ENCODE measurements around the gene TLCD3B.

The TLCD3B gene, protein sequence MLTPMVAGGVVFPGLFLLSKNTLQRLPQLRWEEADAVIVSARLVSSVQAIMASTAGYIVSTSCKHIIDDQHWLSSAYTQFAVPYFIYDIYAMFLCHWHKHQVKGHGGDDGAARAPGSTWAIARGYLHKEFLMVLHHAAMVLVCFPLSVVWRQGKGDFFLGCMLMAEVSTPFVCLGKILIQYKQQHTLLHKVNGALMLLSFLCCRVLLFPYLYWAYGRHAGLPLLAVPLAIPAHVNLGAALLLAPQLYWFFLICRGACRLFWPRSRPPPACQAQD

DNA sequence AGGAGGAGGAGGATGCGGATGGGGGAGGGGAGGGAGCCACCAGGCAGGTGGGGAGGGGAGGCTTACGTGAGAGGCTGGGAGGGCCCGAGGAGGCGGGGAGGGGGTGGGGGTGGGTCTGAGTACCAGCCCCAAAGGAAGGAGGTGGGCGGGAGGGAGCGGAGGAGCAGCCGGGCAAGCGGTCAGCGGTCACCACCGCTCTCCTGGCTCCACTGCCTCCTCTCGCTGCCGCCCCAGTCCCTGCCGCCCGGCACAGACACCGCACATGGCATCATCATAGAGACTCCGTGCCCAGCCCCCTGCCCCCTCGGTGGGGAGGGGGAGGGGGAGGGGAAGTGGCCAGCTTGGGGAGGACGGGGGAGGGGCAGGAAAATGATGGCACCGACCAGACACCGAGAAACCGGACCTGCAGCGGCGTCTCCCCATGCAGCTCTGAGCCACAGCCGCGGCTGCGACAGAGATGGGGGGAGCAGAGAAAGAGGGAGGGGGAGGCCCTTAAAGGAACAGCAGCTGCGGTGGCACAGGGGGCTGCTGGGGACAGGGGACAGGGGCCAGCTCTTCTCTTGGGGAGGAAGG, at the start of gene TLCD3B:
TLCD3B (minus strand) TSS at position 431 of the 573 bp plus-strand sequence. CDS start 744 bp downstream, outside the sequence.
- DNase-seq, result no peak

DNA sequence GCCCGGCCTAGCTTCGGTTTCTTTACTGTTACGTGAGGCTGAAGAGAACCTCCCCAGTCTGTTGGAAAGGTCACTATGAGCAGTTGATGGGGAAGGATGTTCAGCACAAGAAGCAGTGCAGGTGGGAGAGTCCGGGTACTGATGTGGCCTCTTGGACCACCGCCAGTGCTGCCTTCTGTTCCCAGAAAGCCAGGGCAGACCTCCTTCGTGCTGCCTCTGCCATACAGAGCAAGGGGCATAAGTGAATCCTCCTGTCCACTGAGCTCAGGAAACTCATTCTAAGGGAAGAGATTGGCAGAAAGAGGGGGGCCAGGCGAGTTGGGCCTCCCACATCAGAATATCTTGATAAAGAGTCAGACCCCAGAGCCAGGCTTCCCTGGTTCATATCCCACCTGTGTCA, 48.4 kb upstream of the TLCD3B start:
- no peak for DNase-seq

DNA sequence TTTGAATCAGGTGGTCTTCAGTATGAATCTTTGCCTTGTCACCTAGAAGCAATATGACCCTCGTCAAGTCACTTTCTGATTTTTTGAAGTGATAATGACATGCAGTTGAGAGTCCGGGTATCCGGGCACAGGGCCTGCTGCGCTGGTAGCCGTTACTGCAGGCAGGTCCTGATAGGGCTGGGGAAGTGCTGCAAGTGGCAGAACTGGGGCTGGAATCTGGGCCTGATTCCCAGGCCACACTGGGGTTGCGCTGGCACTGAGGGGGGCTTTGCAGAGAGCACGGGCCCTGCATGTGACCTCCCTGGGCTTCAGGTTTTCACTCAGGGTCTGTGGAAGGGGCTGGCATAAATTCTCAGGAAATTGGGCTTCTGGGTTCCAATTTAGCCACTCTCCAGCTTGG, 47.7 kb upstream of the TLCD3B start:
- DNase-seq, result no peak

DNA sequence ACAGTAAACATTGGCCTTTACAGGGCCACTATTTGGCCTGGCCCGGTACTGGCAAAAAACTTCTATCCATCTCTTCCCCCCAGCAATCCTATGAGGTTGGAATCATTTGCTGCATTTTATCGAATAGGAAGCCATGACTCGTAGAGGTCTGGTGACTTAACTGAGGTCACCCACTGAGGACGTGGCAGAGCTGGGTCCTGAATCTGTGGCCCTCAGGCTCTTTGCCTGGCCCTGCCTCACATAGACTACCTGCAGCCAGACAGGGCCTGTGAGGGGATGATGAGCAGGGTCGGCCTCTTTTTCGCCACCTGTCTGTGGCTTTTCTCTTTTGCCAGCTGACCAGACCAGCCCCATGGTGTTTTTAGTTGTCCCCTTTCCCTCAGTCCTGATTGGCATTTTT, 46.6 kb upstream of the TLCD3B start:
- DNase-seq, result no peak

DNA sequence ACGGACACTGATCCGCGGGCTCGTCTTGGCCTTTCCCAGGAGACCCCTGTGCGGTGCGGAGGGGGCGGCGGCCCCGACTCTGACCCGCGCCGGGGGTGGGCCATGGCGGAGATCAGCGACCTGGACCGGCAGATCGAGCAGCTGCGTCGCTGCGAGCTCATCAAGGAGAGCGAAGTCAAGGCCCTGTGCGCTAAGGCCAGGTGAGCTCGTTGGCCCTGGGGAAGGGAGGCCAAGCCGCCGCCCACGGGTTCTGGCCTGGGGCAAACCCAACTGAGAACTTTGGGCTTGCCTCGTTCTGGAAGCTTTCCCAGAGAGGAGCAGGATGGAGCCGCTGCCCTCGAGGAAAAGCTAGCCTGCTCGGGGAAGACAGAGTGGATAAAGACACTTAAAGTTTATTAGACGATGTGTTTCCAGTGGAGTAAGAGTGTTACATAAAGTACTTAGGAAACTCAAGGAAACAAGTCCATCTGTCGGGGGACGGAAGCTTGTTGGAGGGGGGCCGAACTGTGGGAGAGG, 45.3 kb upstream of the TLCD3B start:
- DNase-seq, result no peak

DNA sequence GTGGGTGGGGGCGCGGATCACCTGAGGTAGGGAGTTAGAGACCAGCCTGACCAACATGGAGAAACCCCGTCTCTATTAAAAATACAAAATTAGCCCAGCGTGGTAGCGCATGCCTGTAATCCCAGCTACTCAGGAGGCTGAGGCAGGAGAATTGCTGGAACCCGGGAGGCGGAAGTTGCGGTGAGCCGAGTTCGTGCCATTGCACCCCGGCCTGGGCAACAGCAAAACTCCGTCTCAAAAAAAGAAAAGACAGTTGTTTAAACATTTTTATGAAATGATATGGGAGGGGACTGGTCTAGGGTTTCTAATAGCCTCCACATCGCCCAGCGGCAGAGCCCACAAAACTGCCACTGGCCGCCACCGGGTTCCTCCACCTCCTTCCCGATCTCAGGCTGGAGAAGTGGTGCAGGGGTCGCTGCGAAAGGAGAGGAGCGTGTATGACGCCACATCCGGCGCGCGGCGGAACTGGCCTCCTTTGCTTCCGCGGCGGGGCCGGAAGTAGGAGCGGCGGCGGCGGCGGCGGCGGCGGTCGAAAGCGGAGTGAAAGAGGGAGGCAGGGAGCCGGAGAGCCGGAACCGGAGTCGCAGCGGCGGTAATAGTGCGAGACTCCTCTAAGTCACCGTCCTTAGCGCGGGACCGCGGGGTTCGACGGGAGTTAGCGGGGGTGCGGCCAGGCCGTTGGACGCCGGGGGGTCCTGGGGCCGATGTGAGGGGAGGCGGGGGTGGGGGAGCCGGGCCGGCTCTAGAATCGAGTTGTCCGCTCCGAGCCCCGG, 44.6 kb upstream of the TLCD3B start, which contains the start of gene PPP4C:
PPP4C (plus strand) TSS at position 492 of the 773 bp plus-strand sequence. CDS start 384 bp downstream, outside the sequence.
- peak; percentile 85 to 90 for DNase-seq

DNA sequence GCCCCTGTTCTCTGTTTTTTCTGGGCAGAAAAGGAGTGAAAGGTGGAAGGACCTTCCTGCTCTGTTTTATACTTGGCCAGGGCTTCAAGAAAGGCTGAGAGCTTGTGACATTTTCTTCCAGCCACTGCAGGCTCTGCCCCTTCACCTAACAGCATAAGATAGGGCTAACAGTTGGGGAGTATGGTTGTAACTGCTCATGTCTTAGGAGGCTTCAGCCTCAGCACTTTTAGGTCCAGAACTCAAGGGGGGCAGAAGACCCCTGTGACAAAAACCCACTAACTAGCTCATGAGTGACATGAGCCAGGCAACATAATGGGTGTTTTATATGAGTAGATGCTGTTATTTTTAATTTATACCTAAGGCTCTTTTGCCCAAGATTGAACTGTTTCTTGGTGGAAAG, 39.4 kb upstream of the TLCD3B start:
- DNase-seq, result no peak

DNA sequence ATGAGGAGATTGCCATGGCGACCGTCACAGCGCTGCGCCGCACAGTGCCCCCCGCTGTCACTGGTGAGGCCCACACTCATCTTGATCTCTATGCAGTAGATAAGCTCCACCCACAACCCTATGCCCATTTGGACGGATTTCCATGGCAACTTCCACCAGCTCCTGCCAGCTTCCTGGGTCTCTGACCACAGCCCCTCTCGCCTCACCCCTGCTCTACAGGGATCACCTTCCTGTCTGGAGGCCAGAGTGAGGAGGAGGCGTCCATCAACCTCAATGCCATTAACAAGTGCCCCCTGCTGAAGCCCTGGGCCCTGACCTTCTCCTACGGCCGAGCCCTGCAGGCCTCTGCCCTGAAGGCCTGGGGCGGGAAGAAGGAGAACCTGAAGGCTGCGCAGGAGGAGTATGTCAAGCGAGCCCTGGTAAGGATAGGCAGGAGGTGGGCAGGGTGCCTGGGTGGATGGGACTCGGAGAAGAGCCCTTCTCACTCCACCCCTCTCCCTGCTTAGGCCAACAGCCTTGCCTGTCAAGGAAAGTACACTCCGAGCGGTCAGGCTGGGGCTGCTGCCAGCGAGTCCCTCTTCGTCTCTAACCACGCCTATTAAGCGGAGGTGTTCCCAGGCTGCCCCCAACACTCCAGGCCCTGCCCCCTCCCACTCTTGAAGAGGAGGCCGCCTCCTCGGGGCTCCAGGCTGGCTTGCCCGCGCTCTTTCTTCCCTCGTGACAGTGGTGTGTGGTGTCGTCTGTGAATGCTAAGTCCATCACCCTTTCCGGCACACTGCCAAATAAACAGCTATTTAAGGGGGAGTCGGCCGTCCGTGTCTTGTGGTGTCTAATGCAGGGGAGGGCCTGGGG, 38.8 kb upstream of the TLCD3B start:
- DNase-seq, result no peak

DNA sequence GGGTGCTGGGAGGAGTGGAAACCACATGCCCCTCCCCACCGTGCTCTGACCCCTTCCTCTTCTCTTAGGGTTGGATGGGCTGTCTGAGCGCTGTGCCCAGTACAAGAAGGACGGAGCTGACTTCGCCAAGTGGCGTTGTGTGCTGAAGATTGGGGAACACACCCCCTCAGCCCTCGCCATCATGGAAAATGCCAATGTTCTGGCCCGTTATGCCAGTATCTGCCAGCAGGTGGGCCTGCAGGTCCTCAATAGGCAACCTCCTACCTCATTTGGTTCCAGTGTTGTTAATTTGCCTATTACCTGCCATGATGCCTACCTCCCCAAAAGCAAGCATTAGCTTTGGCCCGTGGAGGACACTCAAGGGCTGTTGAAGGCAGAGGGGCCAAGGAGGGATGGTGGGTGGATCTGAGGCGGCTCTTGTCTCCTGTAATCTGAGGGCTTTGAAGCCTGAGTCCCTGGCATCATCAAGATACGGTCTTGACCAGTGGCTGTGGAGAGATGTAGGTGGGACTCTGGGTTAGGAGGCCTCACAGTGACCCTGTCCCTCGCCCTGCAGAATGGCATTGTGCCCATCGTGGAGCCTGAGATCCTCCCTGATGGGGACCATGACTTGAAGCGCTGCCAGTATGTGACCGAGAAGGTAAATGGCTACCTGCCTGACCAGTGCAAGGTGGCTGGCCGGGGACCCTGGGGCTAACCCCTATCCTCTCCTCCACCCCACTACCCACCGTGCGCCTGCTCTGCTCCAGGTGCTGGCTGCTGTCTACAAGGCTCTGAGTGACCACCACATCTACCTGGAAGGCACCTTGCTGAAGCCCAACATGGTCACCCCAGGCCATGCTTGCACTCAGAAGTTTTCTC, 37.9 kb upstream of the TLCD3B start:
- DNase-seq, result peak; percentile 49 to 71

DNA sequence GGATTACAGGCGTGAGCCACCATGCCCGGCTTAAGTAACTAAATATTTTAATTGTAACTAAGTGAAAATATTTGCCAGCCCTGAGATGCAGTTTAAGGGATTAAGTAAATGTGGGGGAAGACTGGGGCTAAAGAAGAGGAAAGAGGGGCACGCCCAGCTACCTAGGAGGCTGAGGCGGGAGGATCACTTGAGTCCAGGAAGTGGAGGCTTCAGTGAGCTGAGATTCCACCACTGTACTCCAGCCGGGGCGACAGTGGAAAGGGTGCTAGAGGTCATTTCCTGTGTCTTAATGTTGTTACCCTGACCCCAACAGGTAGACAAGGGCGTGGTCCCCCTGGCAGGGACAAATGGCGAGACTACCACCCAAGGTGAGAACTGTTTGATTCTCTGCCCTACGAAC, 37.3 kb upstream of the TLCD3B start:
- DNase-seq, result no peak

DNA sequence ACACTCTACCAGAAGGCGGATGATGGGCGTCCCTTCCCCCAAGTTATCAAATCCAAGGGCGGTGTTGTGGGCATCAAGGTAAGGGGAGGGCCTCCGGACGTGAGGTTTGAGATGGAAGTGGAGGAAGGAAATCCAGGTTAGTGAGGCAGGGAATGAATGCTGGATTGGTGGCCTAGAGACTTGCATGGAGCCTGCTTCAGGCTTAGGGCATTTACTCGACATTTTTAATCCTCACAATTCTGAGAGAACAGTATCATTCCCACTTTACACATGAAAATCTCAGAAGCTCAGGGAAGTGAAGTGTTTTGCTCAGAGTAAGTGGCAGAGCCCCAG, 36.5 kb upstream of the TLCD3B start:
- DNase-seq, result no peak

DNA sequence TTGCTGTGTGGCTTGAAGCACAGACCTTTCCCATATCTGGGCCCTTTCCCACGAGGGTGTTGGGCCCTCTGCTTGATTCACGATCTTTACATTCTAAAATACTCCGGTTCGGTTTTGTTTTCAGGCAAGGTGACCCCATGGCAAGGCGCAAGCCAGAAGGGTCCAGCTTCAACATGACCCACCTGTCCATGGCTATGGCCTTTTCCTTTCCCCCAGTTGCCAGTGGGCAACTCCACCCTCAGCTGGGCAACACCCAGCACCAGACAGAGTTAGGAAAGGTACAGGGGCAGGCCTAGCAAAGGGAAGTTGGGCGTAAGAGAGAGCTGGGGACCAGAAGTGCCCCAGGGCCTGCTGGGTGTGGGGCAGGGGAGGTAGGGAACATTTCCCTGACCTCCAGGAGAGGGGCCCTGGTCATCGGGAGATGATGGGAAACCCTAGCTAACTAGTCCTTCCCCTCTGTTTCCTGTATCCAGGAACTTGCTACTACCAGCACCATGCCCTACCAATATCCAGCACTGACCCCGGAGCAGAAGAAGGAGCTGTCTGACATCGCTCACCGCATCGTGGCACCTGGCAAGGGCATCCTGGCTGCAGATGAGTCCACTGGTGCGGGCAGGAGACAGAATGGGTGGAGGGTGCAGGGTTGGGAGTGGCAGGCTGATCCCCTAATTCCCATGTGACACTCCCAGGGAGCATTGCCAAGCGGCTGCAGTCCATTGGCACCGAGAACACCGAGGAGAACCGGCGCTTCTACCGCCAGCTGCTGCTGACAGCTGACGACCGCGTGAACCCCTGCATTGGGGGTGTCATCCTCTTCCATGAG, 35.9 kb upstream of the TLCD3B start:
- no peak for DNase-seq

DNA sequence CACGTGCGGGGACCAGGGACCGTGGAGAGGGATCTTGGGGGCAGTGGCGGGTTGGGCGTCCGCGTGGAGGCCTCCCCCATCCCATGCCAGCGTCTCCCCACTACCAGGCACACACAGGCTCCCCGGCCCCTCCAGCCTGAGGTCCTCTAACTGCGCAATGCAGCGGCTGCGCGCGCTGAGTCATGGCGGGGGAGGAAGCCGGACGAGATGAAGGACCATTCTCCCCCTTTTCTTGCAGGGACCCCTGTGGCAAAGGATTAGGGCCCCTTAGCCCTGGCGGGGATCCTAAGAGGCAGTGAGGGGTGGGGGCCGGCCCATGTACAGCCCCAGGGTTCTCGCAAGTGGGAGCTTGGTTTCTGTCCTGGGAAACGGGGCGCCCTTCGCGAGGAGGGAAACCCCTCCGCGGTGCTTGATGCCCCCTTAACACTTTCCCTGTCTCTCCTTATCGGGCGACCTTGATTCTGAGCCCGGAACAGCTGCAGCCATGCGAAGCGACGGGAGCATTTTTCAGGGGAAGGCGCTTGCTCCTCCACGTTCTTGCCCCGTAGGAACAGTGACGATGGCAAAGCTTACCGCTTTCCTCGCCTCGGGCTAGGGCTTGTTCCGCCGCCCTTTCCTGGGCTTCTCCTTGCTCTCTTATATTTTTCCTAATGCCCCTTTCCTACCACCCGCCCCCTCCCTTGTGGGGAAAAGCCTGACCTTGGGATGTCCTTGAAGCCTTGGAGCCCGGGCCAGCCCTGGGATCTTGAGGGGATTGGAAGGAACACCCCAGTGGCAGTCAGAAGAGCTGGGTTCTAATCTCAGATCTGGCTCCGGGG, 35.1 kb upstream of the TLCD3B start:
- peak in 1 of 2 donors; percentile 33 for DNase-seq

DNA sequence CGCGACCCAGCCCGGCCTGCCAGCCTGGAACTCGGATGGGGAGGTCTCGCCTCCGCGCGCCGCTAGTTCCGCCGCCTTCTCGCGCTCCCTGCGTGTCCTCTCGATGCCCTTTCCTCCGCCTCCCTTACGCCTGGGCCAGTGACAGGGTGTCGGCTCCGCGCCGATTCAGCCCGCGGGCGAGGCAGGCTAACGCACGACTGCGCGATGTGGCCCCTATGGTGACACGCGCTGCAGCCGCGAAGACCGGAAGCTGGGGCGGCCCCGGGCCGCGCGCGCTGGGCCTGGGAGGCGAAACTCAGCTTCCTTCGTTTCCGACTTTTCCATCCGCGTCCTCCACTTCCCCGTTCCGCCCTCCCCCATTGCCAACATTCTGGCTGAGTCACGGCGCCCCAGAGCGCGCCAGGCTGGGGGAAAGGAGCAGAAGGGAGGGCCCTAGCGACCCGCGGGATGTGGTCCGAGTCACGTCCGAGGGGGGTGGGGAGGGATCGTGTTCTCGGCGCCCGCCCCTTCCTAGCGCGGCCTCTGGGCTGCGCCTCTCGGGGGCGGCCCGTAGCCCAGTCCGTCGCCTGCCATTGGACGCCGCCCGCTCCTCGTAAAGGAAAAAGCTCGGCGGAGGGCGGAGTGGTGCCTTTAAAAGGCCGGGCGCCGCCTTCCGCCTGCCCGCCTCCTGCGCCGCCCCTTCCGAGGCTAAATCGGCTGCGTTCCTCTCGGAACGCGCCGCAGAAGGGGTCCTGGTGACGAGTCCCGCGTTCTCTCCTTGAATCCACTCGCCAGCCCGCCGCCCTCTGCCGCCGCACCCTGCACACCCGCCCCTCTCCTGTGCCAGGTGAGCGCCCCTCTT, 34.3 kb upstream of the TLCD3B start, which contains the start of gene ALDOA:
ALDOA (plus strand) TSS at position 659 of the 841 bp plus-strand sequence. CDS start 1,138 bp downstream, outside the sequence.
- peak; percentile 94 to 95 for DNase-seq

DNA sequence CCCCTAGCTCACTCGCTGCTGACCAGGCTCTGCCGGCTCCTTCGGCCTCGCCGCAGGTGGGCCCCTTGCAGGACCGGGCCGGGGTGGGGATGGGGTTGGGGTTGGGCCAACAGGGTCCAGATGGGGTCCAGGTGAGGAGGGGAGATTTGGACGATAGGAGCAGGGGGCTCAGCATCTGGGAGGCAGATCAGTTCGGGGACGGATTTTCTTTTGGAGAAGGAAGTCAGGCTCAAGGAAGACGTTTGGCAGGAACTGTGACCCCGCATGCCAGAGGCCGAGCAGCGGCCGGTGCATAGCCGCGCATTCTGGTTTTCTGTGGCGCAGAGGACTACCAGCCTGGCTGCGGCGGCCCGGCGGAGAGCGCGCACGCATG, 33.6 kb upstream of the TLCD3B start:
- no peak for DNase-seq

DNA sequence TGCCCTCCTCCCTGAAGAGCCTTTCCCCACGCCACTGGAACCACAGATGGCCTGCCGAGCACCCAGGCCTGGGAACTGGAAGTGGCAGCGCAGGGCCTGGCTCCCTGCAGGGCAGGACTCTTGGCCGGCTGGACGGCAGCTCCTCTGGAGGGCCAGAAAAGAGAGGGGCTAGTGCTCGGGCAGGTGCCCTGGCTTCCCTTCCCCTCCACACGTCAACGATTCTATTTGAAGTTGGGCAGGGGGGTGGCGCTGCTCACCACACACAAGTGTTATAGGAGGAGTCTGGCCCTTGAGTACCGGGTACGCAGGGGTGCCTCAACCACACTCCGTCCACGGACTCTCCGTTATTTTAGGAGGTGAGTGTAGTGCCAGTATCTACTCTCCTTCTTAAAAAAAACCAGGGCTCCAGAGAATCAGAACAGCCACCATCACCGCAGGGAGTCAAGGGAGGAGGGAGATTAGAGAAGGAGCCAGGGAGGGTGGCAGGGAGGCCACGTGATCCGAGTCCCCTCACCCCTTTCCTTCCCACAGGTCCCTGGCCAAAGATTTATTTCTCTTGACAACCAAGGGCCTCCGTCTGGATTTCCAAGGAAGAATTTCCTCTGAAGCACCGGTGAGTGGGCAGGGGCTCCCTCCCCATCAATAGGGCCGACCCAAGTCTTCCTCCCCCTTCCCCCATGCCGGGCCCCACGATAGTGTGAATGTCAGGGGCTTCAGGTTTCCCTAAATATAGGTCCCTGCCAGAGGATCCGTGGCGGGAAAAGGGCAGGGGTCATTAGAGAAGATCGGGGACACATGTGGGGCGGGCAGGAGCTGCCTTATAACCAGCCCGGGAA, 33.0 kb upstream of the TLCD3B start:
- DNase-seq, result peak; percentile 73 to 78

DNA sequence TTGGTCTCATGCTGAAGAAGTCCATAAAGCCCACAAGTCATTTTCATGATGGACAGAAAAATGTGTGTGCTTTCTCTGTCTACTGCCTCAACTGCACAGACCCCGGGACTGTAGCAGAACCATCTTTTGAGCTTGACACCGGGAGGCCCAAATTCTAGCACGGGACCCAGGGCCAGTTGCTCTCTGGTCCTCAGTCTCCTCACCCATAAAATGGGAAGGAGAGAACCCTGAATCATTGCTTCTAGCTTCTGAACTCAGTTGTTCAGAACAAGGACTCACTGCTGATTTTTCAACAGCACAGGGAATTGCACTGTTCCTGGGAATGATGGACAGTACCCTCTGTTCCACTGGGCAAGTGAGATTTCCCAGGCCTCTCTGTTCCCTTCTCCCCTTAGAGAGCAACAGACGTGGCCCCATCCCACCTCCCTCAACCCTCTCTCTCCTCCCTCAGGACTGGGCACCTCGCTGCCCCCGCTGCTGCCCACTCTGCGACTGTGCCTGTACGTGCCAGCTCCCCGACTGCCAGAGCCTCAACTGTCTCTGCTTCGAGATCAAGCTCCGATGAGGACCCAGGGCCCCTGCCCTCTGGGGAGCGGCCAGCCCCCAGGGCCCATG, 32.3 kb upstream of the TLCD3B start:
- no peak for DNase-seq
